Pancreas (tissue), 10 donors: ENCODE results near the gene OR10P1. TPM values are rescaled to one million over a fixed set of nuclear protein-coding genes. Genes with fewer than 3 reads are reported as not detected.
"Not testable (repeated sequence)": the region's sequence is repeated elsewhere in the genome, so short reads cannot be mapped to it uniquely, and the experiment has no call there.

Experiments used
- ATAC-seq, 4 donors: fragments of 200-7000 bp; cut with Tn5 transposase; one replicate each; pipeline versions ENCODE4 v1.8.0 to v1.9.1; 2020; ENCODE audit warnings: mild to moderate bottlenecking in 4 of 4, moderate library complexity in 4 of 4
- DNase-seq, 6 donors: peaks; one replicate each; pipeline ENCODE4 v3.0.0-alpha.2; 2020
- FAIRE-seq: peaks from 2 replicates; lab custom pipeline; 2012; peaks lifted over from hg19 to GRCh38; lab: Jason Lieb, UNC
- H3K27ac ChIP-seq, 4 donors: fragments of 200-600 bp; sonication (generic); 1 replicate in 3 of 4; 2 replicates in 1 of 4; pipeline versions ENCODE4 v1.5.0 to v1.8.0; 2020
- H3K27me3 ChIP-seq, 4 donors: fragments of 200-600 bp; one replicate each; pipeline ENCODE4 v1.8.0; 2021
- H3K36me3 ChIP-seq, 3 donors: fragments of 200-600 bp; sonication (generic) in 1 of 3; one replicate each; pipeline versions ENCODE4 v1.5.0 to v1.8.0; 2020 to 2021
- H3K4me1 ChIP-seq, 3 donors: fragments of 200-600 bp; one replicate each; pipeline ENCODE4 v1.8.0; 2021
- H3K4me3 ChIP-seq, 4 donors: fragments of 200-600 bp; sonication (generic) in 2 of 4; one replicate each; pipeline versions ENCODE4 v1.5.0 to v1.8.0; 2020 to 2021
- H3K9me3 ChIP-seq, 4 donors: fragments of 200-600 bp; one replicate each; pipeline ENCODE4 v1.8.0; 2021
- WGBS, 2 donors: extraction: QIAGEN DNeasy Blood & Tissue Kit; methylation state at CpG; one replicate each; pipeline ENCODE4 v1.1.7; 2013; 5-methylcytosine and 5-hydroxymethylcytosine counted together
- intact Hi-C, 3 donors: fragments of 100-400 bp; cut with DNase I; formaldehyde crosslinking; loops; one replicate each; pipeline versions ENCODE4 v1.11.1 to v1.14.2; 2022
- polyA plus RNA-seq, 2 donors: library from polyadenylated mRNA; stranded (reverse); fragments of 200-250 nt; gene quantifications; one replicate each; pipeline ENCODE4 v1.2.3, GENCODE V29; 2013
- total RNA-seq, 6 donors: library from RNA; stranded (reverse); fragmentation: NEBNext Ultra II Directional in 4 of 6; extraction: Animal tissue kit (Norgen Biotek cat#: 25700) in 4 of 6; gene quantifications; one replicate each; pipeline versions ENCODE4 v1.2.1 to v1.2.4, GENCODE V29; 2021 to 2023
- TF ChIP-seq, protein P1 (sequence below), 4 donors: fragments of 200-600 bp; sonication (generic) in 3 of 4; IDR thresholded peaks; one replicate each; pipeline versions ENCODE4 v1.5.0 to v1.8.0; 2021; ENCODE audit warnings: antibody characterized with exemption in 4 of 4
- donor health status: healthy with polysubstance abuse.
- donor health status: DM: no; HTN: no; CAD: no; lungs with moderate emphysema.
- donor health status: DM: no; HTN: no; CAD: no.
- donor health status: control.
- donor health status: control.
- donor health status: Bipolar disorder and iron deficiency.
- donor health status: DM: yes; HTN: yes; CAD: no.
- donor health status: DM: no; HTN: no; CAD: no.
- donor health status: DM: no; HTN: no; CAD: no.
- donor health status: DM: yes; HTN: yes; CAD: no.

OR10P1 gene
- total and polyA plus RNA-seq, 8 donors: not detected

DNA sequence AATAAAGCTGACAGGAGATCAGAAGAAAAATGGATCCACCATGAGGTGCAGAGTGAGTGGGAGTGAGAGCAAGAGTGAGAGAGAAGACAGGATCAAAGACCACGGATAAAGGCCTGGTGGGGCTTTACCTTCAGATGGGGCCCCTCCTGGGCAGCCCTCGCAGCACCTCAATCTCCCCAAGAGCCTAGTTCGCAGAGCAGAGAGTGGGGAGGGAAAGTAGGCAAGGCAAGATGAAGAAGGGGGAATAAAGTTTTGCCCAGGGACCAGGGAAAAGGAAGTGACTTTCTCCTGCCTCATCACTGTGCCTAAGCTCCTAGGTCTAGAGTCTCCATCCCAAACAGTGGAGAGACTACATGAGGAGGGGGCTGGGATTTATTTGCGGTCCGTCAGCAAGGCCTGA is 10.3 kb downstream of the OR10P1 start:
- DNase-seq: no peak
- WGBS, 2 donors: 93 to 100% methylated on average over 5 of the region's 5 CpGs
- H3K36me3 ChIP-seq: no peaks in the 10 kb centered on the region
- intact Hi-C loops: no loop called here
- H3K27me3 ChIP-seq: no peaks in the 10 kb centered on the region
- no peak for ATAC-seq
- H3K4me1 ChIP-seq: no peaks in the 10 kb centered on the region
- no peak overlapping the region for H3K4me3 ChIP-seq
- H3K27ac ChIP-seq: peak overlapping the region in 2 of 4 donors; percentile 8 to 65
- TF ChIP-seq, protein P1, sequence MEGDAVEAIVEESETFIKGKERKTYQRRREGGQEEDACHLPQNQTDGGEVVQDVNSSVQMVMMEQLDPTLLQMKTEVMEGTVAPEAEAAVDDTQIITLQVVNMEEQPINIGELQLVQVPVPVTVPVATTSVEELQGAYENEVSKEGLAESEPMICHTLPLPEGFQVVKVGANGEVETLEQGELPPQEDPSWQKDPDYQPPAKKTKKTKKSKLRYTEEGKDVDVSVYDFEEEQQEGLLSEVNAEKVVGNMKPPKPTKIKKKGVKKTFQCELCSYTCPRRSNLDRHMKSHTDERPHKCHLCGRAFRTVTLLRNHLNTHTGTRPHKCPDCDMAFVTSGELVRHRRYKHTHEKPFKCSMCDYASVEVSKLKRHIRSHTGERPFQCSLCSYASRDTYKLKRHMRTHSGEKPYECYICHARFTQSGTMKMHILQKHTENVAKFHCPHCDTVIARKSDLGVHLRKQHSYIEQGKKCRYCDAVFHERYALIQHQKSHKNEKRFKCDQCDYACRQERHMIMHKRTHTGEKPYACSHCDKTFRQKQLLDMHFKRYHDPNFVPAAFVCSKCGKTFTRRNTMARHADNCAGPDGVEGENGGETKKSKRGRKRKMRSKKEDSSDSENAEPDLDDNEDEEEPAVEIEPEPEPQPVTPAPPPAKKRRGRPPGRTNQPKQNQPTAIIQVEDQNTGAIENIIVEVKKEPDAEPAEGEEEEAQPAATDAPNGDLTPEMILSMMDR (IDR thresholded peaks at IDR 0.05): no peak
- FAIRE-seq: no peak
- H3K9me3 ChIP-seq: no peaks in the 10 kb centered on the region

DNA sequence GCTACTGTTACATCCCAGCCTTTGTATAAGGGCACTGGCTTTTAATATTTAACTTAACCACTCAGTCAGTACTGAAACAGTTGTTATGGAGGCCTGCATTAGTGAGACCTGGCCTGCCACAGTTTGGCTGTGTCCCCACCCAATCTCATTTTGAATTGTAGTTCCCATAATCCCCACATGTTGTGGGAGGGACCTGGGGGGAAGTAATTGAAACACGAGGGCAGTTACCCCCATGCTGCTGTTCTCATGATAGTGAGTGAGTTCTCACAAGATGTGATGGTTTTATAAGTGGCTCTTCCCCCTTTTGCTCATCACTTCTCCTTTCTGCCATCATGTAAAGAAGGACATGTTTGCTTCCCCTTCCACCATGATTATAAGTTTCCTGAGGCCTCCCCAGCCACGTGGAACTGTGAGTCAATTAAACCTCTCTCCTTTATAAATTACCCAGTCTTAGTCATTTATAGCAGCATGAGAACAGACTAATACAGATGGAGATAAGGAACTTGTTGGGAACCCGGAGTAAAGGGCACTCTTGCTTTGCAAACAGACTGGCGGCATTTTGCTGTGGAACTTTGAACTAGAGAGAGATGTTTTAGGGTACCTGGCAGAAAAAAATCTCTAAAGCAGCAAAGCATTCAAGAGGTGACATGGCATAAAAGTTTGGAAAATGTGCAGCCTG is 14.1 kb downstream of the OR10P1 start:
- FAIRE-seq, H3K4me3 ChIP-seq, DNase-seq, intact Hi-C loops, H3K4me1 ChIP-seq, H3K27ac ChIP-seq, H3K27me3 ChIP-seq, H3K36me3 ChIP-seq, H3K9me3 ChIP-seq, ATAC-seq: not testable (repeated sequence)
- 40 to 43% methylated on average over 4 of the region's 4 CpGs for WGBS, 2 donors

DNA sequence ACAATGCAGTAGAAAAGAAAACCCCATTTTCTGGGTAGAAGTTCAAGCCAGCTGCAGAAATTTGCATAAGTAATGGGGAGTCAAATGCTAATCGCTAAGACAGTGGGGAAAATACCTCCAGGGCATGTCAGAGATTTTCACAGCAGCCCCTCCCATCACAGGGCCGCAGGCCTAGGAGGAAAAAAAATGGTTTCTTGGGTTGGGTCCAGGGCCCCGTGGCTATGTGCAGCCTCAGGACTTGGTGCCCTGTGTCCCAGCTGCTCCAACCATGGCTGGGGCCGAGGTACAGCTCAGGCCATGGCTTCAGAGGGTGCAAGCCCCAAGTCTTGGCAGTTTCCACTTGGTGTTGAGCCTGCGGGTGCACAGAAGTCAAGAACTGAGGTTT is 14.6 kb downstream of the OR10P1 start:
- no peaks in the 10 kb centered on the region for H3K4me1 ChIP-seq
- FAIRE-seq (no peak), ATAC-seq (no peak), DNase-seq (no peak)
- no peaks in the 10 kb centered on the region for H3K27me3 ChIP-seq
- no peak overlapping the region for H3K4me3 ChIP-seq
- H3K36me3 ChIP-seq: no peaks in the 10 kb centered on the region
- TF ChIP-seq, protein P1 (IDR thresholded peaks at IDR 0.05): no peak
- intact Hi-C loops: no loop called here
- 61 to 62% methylated on average over 5 of the region's 5 CpGs for WGBS, 2 donors
- H3K27ac ChIP-seq: no peak overlapping the region
- H3K9me3 ChIP-seq: no peaks in the 10 kb centered on the region

DNA sequence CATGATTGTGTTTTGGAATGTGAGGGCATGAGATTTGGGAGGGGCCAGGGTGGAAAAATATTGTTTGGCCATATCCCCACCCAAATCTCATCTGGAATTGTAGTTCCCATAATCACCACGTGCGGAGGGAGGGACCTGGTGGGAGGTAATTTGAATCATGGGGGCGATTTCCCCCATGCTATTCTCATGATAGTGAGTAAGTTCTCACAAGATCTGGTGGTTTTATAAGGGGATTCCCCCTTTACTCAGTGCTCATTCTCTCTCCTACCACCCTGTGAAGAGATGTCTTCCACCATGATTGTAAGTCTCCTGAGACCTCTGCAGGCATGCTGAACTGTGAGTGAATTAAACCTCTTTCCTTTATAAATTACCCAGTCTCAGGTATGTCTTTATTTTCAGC is 15.7 kb downstream of the OR10P1 start:
- Histone ChIP-seq H3K9me3 (no peaks in the 10 kb centered on the region), H3K27ac (no peak overlapping the region), H3K4me1 (no peaks in the 10 kb centered on the region), H3K27me3 (no peaks in the 10 kb centered on the region), H3K36me3 (no peaks in the 10 kb centered on the region), H3K4me3 (no peak overlapping the region)
- intact Hi-C loops: no loop called here
- no peak for DNase-seq
- 71 to 97% methylated on average over 3 of the region's 3 CpGs for WGBS, 2 donors
- ATAC-seq: no peak
- TF ChIP-seq, protein P1 (IDR thresholded peaks at IDR 0.05): no peak
- no peak for FAIRE-seq

DNA sequence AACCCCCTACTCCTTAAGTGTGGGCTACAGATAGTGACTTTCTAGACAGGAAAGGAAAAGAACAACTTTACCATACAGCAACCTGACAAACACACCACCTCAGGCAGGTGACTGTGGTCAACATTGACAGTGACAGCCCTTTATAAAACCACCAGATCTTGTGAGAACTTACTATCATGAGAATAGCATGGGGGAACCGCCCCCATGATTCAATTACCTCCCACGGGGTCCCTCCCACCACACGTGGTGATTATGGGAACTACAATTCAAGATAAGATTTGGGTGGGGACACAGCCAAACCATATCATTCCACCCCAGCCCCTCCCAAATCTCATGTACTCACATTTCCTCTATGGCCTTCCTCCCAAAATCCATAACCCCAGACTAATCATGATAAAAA is 16.3 kb downstream of the OR10P1 start:
- DNase-seq (no peak), ATAC-seq (no peak), FAIRE-seq (no peak)
- Histone ChIP-seq H3K4me1 (no peaks in the 10 kb centered on the region), H3K36me3 (no peaks in the 10 kb centered on the region), H3K9me3 (no peaks in the 10 kb centered on the region), H3K27me3 (no peaks in the 10 kb centered on the region), H3K4me3 (no peak overlapping the region), H3K27ac (no peak overlapping the region)
- TF ChIP-seq, protein P1 (IDR thresholded peaks at IDR 0.05): no peak
- intact Hi-C loops: no loop called here
- 51 to 62% methylated on average over 3 of the region's 3 CpGs for WGBS, 2 donors
